SK-N-SH (cell line): Measurements from ENCODE around the gene KLHDC8A. TPM values are rescaled to one million over a fixed set of nuclear protein-coding genes. Genes with fewer than 3 reads are reported as not detected.
A peak's percentile ranks its signal among the peaks of the same experiment; 100 is the strongest.

ENCODE experiments used
- CTCF ChIA-PET: fragments of 300-600, 350-600 bp; formaldehyde crosslinking; extraction: SDS; loops from one replicate; lab custom pipeline; 2021; lab: Yijun Ruan, JAX
- POLR2A ChIA-PET: fragments of 350-600 bp; sonication (Branson Sonifier 250); formaldehyde crosslinking; extraction: SDS; loops from one replicate; lab custom pipeline; 2020; ENCODE audit warnings: antibody characterized with exemption, inconsistent platforms; lab: Yijun Ruan, JAX
- DNase-seq: peaks from one replicate; pipeline ENCODE4 v3.0.0; 2012
- H2AFZ ChIP-seq: fragments of 200-600 bp; sonication (generic); 2 replicates; pipeline ENCODE4 v1.8.1; 2016; ENCODE audit warnings: antibody characterized with exemption, mild to moderate bottlenecking, low read depth
- H3F3A ChIP-seq: fragments of 200-600 bp; sonication (generic); replicated peaks from 2 replicates; pipeline ENCODE3; 2016; ENCODE audit warnings: antibody characterized with exemption, mild to moderate bottlenecking; ENCODE audit not compliant: insufficient read depth
- H3K27ac ChIP-seq, 2 experiments: fragments of 200-500 bp in 1 of 2; fragments of 200-600 bp in 1 of 2; sonication (Bioruptor generic) in 1 of 2; sonication (generic), shearing (Covaris generic) in 1 of 2; 2 replicates each; pipeline versions ENCODE4 v1.5.1 to v1.6.1; 2014 to 2016; ENCODE audit warnings: low read depth in 2 of 2, inconsistent platforms in 1 of 2, low read length in 1 of 2, mild to moderate bottlenecking in 1 of 2, mixed read lengths in 1 of 2
- H3K27me3 ChIP-seq: fragments of 200-600 bp; sonication (generic), shearing (Covaris generic); 2 replicates; pipeline ENCODE4 v1.6.1; 2016; ENCODE audit warnings: mixed run types; ENCODE audit not compliant: insufficient read depth
- H3K36me3 ChIP-seq, 2 experiments: fragments of 200-500 bp in 1 of 2; fragments of 200-600 bp in 1 of 2; sonication (Bioruptor generic) in 1 of 2; sonication (generic) in 1 of 2; replicated peaks in 1 of 2; 2 replicates each; pipeline versions ENCODE3 to v1.5.1; 2014 to 2016; ENCODE audit warnings: low read length in 1 of 2, mild to moderate bottlenecking in 1 of 2; ENCODE audit not compliant: insufficient read depth in 2 of 2, control insufficient read depth in 1 of 2
- H3K4me1 ChIP-seq, 2 experiments: fragments of 200-500 bp in 1 of 2; fragments of 200-600 bp in 1 of 2; sonication (Bioruptor generic) in 1 of 2; sonication (generic), shearing (Covaris generic) in 1 of 2; 2 replicates each; pipeline versions ENCODE4 v1.5.1 to v1.6.1; 2014 to 2016; ENCODE audit warnings: low read depth in 1 of 2, low read length in 1 of 2, mixed run types in 1 of 2; ENCODE audit not compliant: insufficient read depth in 2 of 2, control insufficient read depth in 1 of 2
- H3K4me2 ChIP-seq: fragments of 200-600 bp; sonication (generic), shearing (Covaris generic); 2 replicates; pipeline ENCODE4 v1.6.1; 2017; ENCODE audit warnings: mixed run types
- H3K4me3 ChIP-seq, 2 experiments: fragments of 200-500 bp in 1 of 2; fragments of 200-600 bp in 1 of 2; sonication (Bioruptor generic) in 1 of 2; sonication (generic), shearing (Covaris generic) in 1 of 2; 2 replicates each; pipeline versions ENCODE4 v1.5.1 to v1.8.1; 2014 to 2016; ENCODE audit warnings: low read depth in 2 of 2, inconsistent platforms in 1 of 2, low read length in 1 of 2, mild to moderate bottlenecking in 1 of 2, mixed read lengths in 1 of 2, moderate library complexity in 1 of 2
- H3K79me2 ChIP-seq: fragments of 200-600 bp; sonication (generic); 2 replicates; pipeline ENCODE4 v1.8.1; 2017; ENCODE audit warnings: mild to moderate bottlenecking; ENCODE audit not compliant: insufficient read depth
- H3K9ac ChIP-seq: fragments of 200-600 bp; sonication (generic); 2 replicates; pipeline ENCODE4 v1.6.1; 2017; ENCODE audit warnings: mixed run types
- H3K9me2 ChIP-seq: fragments of 200-600 bp; sonication (generic); 2 replicates; pipeline ENCODE4 v1.6.1; 2017; ENCODE audit warnings: mixed run types
- H3K9me3 ChIP-seq: fragments of 200-600 bp; sonication (generic); 2 replicates; pipeline ENCODE4 v1.6.1; 2017; ENCODE audit warnings: mixed run types, mild to moderate bottlenecking, moderate library complexity
- H4K20me1 ChIP-seq: fragments of 200-600 bp; sonication (generic); 2 replicates; pipeline ENCODE4 v1.6.1; 2017; ENCODE audit warnings: mild to moderate bottlenecking, mixed run types; ENCODE audit not compliant: insufficient read depth
- ELF1 ChIP-seq: IDR thresholded peaks from 2 replicates; pipeline ENCODE4 v1.4.0; 2012
- FOXJ3 ChIP-seq: sonication (generic); formaldehyde crosslinking; IDR thresholded peaks from 2 replicates; pipeline ENCODE4 v1.5.1; 2020; ENCODE audit warnings: mild to moderate bottlenecking, missing genetic modification reagents
- GABPA ChIP-seq: IDR thresholded peaks from 2 replicates; pipeline ENCODE4 v1.4.0; 2012; ENCODE audit warnings: low read depth, mild to moderate bottlenecking
- GATA2 ChIP-seq: sonication (generic); formaldehyde crosslinking; IDR thresholded peaks from 2 replicates; pipeline ENCODE4 v1.5.0; 2020; ENCODE audit warnings: mild to moderate bottlenecking, missing genetic modification reagents
- NFIC ChIP-seq: IDR thresholded peaks from 2 replicates; pipeline ENCODE4 v1.4.0; 2012; ENCODE audit warnings: borderline replicate concordance
- POLR2AphosphoS5 ChIP-seq: IDR thresholded peaks from 2 replicates; pipeline ENCODE4 v1.6.1; 2012; ENCODE audit warnings: low read depth, low read length
- RCOR1 ChIP-seq: fragments of 150-350 bp; IDR thresholded peaks from 2 replicates; pipeline ENCODE4 v1.6.1; 2017; ENCODE audit warnings: antibody characterized with exemption, low read length
- SIN3A ChIP-seq: IDR thresholded peaks from 2 replicates; pipeline ENCODE4 v1.6.1; 2012; ENCODE audit warnings: low read depth, mild to moderate bottlenecking, low read length, moderate library complexity, borderline replicate concordance
- SMC3 ChIP-seq: IDR thresholded peaks from 2 replicates; pipeline ENCODE4 v1.6.1; 2012; ENCODE audit warnings: low read depth, low read length, improper control_type of control experiment
- TCF12 ChIP-seq: IDR thresholded peaks from 2 replicates; pipeline ENCODE4 v1.4.0; 2012
- TEAD4 ChIP-seq: IDR thresholded peaks from 2 replicates; pipeline ENCODE4 v1.4.0; 2012; ENCODE audit warnings: mild to moderate bottlenecking, borderline replicate concordance; ENCODE audit not compliant: insufficient read depth
- YY1 ChIP-seq: IDR thresholded peaks from 2 replicates; pipeline ENCODE4 v1.4.0; 2012; ENCODE audit warnings: low read depth, mild to moderate bottlenecking
- WGBS: methylation state at CpG from one replicate; pipeline ENCODE4 v1.1.6; 2017; ENCODE audit warnings: low lambda C conversion rate; 5-methylcytosine and 5-hydroxymethylcytosine counted together
- polyA plus RNA-seq, 3 experiments: library from polyadenylated mRNA; depleted of rRNA; stranded (reverse); fragments of >200 nt; gene quantifications; 2 replicates each; pipeline ENCODE4 v1.2.3, GENCODE V29; 2012
- TF ChIP-seq, protein P1 (sequence below): fragments of 150-350 bp; IDR thresholded peaks from 2 replicates; pipeline ENCODE4 v1.6.1; 2016; ENCODE audit warnings: mild to moderate bottlenecking, low read depth, low read length
- TF ChIP-seq, protein P2 (sequence below): IDR thresholded peaks from 2 replicates; pipeline ENCODE4; 2012
- TF ChIP-seq, protein P3 (sequence below): fragments of 150-350 bp; IDR thresholded peaks from 2 replicates; pipeline ENCODE4 v1.6.1; 2017; ENCODE audit warnings: antibody characterized with exemption, low read length, low read depth, borderline replicate concordance
- TF ChIP-seq, protein P4 (sequence below): IDR thresholded peaks from 2 replicates; pipeline ENCODE4 v1.4.0; 2012; ENCODE audit warnings: low read depth

Gene KLHDC8A
- polyA plus RNA-seq, 1 of the 3 experiments (the other 2 are of a cell fraction), result 0.02 TPM

DNA sequence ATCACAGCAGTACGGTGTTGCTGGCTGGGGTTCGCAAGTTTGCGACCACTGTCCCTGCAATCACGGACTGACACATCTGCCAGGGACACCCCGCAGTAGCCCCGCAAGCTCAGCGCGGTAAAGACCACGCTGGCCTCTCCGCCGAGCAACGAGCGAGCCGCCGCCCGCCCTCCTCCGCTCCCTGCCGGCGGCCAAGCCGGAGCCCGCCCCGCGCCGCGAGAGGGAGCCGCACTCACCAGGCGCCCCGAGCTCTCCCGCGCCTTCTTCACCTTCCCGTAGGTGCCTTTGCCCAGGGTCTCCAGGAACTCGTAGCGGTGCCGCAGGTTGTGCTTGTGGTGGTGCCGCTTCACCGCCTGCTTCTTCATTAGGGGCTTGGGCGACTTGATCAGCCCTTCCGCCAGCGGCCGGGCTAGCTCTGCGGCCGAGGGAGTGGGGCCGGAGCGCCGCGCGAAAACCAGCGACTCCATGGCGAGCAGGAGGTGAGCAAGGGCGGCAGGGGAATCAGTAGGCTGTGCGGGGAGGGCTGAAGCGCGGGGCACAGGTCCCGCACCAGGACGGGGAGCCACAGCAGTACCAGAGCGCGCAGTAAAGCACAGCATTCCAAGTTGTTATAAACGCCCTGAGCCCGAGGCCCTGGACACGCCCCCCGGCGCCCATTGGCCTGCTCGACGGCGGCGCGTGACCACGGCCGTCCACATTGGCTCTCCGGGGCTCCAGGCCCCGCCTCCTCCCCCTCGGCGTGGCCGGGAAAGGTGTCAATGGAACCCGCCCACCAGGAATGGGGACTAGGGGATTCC, 35.4 kb downstream of the KLHDC8A start, which contains the start of gene NUAK2 (continued):
- peak; percentile 84 for TF ChIP-seq POLR2AphosphoS5
- TF ChIP-seq GATA2, result no peak
- TF ChIP-seq SMC3, result no peak
- TF ChIP-seq TEAD4, result no peak
- TF ChIP-seq YY1, result 0 out of 2 replicates have a peak, but pooled peaks have one; percentile 32
- no peak for TF ChIP-seq FOXJ3 (CRISPR knock-in tag)
- no peak for TF ChIP-seq GABPA
- TF ChIP-seq RCOR1, result 0 out of 2 replicates have a peak, but pooled peaks have one; percentile 31
- TF ChIP-seq, protein P1, sequence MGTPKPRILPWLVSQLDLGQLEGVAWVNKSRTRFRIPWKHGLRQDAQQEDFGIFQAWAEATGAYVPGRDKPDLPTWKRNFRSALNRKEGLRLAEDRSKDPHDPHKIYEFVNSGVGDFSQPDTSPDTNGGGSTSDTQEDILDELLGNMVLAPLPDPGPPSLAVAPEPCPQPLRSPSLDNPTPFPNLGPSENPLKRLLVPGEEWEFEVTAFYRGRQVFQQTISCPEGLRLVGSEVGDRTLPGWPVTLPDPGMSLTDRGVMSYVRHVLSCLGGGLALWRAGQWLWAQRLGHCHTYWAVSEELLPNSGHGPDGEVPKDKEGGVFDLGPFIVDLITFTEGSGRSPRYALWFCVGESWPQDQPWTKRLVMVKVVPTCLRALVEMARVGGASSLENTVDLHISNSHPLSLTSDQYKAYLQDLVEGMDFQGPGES, result no peak
- TF ChIP-seq SIN3A, result peak; percentile 26; the same call in 1 of the 2 replicates

DNA sequence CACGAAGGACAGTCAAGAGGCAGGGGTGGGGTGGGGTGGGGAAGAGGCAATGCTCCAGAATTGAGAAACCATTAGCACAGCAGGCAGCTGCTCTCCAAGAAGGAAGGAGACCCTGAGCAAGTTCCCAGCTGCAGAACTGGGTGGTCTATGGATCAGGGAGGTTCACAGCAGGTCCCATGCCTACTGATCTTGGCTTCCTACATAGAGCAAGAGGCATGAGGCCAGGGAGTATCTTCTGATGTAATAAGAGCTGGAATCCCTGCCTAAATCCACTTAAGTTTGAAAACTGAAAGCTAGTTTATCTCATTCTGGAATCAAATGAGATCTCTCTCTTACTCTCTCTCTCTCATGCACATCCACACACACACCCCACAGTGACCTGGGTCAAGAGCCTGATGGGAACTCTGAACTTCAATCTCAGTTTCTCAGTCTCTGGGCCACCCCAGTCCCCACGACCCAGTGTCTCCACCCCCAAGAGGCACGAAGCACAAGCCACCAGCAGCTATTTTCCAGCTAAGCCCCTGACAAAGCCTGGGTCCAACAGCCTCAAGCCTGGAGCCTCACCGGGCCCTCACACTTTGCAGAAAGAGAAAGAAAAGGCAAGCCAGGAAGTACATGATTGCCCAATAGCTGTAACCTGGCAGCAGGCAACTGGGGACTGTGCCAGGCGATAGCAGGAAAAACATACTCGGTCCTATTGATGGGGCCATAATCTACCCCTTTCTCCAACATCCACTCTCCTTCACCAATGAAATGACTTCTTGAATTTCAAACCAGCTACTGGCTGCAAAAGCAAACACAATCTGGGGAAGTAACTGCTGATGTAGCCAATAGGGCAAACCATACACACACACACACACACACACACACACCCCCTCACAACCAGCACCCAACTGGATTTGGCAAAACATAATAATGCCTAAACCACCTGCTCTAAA, 37.4 kb downstream of the KLHDC8A start:
- peaks cover 19 to 27% of the 10 kb centered on the region in 2 experiments for H3K4me1 ChIP-seq
- H3K27me3 ChIP-seq, result no peaks in the 10 kb centered on the region
- H3K27ac ChIP-seq, result peak overlapping the region; percentile 12 to 75; a peak in 2 of 4 replicates
- ChIA-PET POLR2A (no interaction called here), CTCF (interaction anchor here (0.8 to 46.8 kb wide), 5 partner anchors 17 to 178 kb away, joined by 3 to 1368 read pairs (median 5); no protein-coding TSS in a partner anchor)
- DNase-seq, result no peak
- peaks cover 72% of the 10 kb centered on the region for H3K79me2 ChIP-seq
- no peak overlapping the region for H2AFZ ChIP-seq
- H3K9me3 ChIP-seq, result no peaks in the 10 kb centered on the region
- H3K4me3 ChIP-seq, result peak overlapping the region in 1 of 2 experiments; percentile 95; a peak in 3 of 4 replicates
- peaks cover 34% of the 10 kb centered on the region for H4K20me1 ChIP-seq
- no peaks in the 10 kb centered on the region for H3K9me2 ChIP-seq
- peak; percentile 21; the same call in 1 of the 2 replicates for TF ChIP-seq TCF12
- TF ChIP-seq, protein P2, sequence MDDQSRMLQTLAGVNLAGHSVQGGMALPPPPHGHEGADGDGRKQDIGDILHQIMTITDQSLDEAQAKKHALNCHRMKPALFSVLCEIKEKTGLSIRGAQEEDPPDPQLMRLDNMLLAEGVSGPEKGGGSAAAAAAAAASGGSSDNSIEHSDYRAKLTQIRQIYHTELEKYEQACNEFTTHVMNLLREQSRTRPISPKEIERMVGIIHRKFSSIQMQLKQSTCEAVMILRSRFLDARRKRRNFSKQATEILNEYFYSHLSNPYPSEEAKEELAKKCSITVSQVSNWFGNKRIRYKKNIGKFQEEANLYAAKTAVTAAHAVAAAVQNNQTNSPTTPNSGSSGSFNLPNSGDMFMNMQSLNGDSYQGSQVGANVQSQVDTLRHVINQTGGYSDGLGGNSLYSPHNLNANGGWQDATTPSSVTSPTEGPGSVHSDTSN, result no peak
- TF ChIP-seq GATA2, result no peak
- TF ChIP-seq, protein P3, sequence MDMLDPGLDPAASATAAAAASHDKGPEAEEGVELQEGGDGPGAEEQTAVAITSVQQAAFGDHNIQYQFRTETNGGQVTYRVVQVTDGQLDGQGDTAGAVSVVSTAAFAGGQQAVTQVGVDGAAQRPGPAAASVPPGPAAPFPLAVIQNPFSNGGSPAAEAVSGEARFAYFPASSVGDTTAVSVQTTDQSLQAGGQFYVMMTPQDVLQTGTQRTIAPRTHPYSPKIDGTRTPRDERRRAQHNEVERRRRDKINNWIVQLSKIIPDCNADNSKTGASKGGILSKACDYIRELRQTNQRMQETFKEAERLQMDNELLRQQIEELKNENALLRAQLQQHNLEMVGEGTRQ, result no peak
- peak; percentile 25; the same call in 1 of the 2 replicates for TF ChIP-seq ELF1
- TF ChIP-seq, protein P4, sequence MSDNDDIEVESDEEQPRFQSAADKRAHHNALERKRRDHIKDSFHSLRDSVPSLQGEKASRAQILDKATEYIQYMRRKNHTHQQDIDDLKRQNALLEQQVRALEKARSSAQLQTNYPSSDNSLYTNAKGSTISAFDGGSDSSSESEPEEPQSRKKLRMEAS, result peak; percentile 44; the same call in 1 of the 2 replicates
- TF ChIP-seq NFIC, result peak; percentile 52
- TF ChIP-seq, all 33 proteins: peak for 4
- Histone ChIP-seq H3K9ac (peak overlapping the region; percentile 51), H3F3A (no peaks in the 10 kb centered on the region), H3K36me3 (no peaks in the 10 kb centered on the region), H3K4me2 (peak overlapping the region; percentile 84)
- WGBS, result 46% methylated on average over 6 of the region's 6 CpGs
